Measurements from ENCODE around the gene NGDN.

NGDN gene

GRCh38 chr14:23523229-23524016 lies 53.9 kb downstream of the NGDN start:
- DNase-seq: no peak

GRCh38 chr14:23524954-23525353 lies 55.5 kb downstream of the NGDN start:
- DNase-seq: no peak

- DNase-seq: no peak
Observed at GRCh38 chr14:23525611-23526010, 56.1 kb downstream of the NGDN start.
